ENCODE results near the gene ZBTB47. TPM values are rescaled to one million over a fixed set of nuclear protein-coding genes. Genes with fewer than 3 reads are reported as not detected.

The ZBTB47 gene
- total RNA-seq, 1 donor from 2014 or later: 24.3 TPM

GRCh38 chr3:42652611-42653302 lies 740 bp upstream of the ZBTB47 start:
- DNase-seq (ENCODE audit: extremely low read depth, low read depth, low spot score): peak; percentile 31

GRCh38 chr3:42653303-42653559 lies 266 bp upstream of the ZBTB47 start:
- no peak for DNase-seq (ENCODE audit: extremely low read depth, low read depth, low spot score)

- no peak for DNase-seq (ENCODE audit: extremely low read depth, low read depth, low spot score)
Observed at GRCh38 chr3:42654331-42655201, 1.1 kb downstream of the ZBTB47 start.

- no peak for DNase-seq (ENCODE audit: extremely low read depth, low read depth, low spot score)
Observed at GRCh38 chr3:42655331-42655888, 1.9 kb downstream of the ZBTB47 start.

- no peak for DNase-seq (ENCODE audit: extremely low read depth, low read depth, low spot score)
Observed at GRCh38 chr3:42655980-42656679, 2.6 kb downstream of the ZBTB47 start.

GRCh38 chr3:42656680-42657610 lies 3.4 kb downstream of the ZBTB47 start:
- no peak for DNase-seq (ENCODE audit: extremely low read depth, low read depth, low spot score)

- no peak for DNase-seq (ENCODE audit: extremely low read depth, low read depth, low spot score)
Observed at GRCh38 chr3:42657675-42658074, 4.2 kb downstream of the ZBTB47 start.

GRCh38 chr3:42658091-42658770 lies 4.7 kb downstream of the ZBTB47 start:
- no peak for DNase-seq (ENCODE audit: extremely low read depth, low read depth, low spot score)

- DNase-seq (ENCODE audit: extremely low read depth, low read depth, low spot score): no peak
Observed at GRCh38 chr3:42658771-42659390, 5.4 kb downstream of the ZBTB47 start.

GRCh38 chr3:42659451-42660130 lies 6.1 kb downstream of the ZBTB47 start:
- DNase-seq (ENCODE audit: extremely low read depth, low read depth, low spot score): no peak

- DNase-seq (ENCODE audit: extremely low read depth, low read depth, low spot score): no peak
Observed at GRCh38 chr3:42660131-42660715, 6.7 kb downstream of the ZBTB47 start.

GRCh38 chr3:42660898-42661297 lies 7.4 kb downstream of the ZBTB47 start:
- DNase-seq (ENCODE audit: extremely low read depth, low read depth, low spot score): no peak

GRCh38 chr3:42661593-42662022 lies 8.1 kb downstream of the ZBTB47 start:
- DNase-seq (ENCODE audit: extremely low read depth, low read depth, low spot score): no peak

- no peak for DNase-seq (ENCODE audit: extremely low read depth, low read depth, low spot score)
Observed at GRCh38 chr3:42662037-42662812, 8.7 kb downstream of the ZBTB47 start.

GRCh38 chr3:42662813-42663535 lies 9.5 kb downstream of the ZBTB47 start:
- no peak for DNase-seq (ENCODE audit: extremely low read depth, low read depth, low spot score)

GRCh38 chr3:42663581-42664437 lies 10.3 kb downstream of the ZBTB47 start:
- DNase-seq (ENCODE audit: extremely low read depth, low read depth, low spot score): no peak
